Glutamatergic neuron (in vitro differentiated cells): ENCODE measurements around the gene FAU. TPM values are rescaled to one million over a fixed set of nuclear protein-coding genes. Genes with fewer than 3 reads are reported as not detected.

Experiments used
- DNase-seq: peaks from one replicate; pipeline ENCODE4 v3.0.0; 2022
- H3K27ac Mint-ChIP-seq: one replicate; pipeline ENCODE4 v1.8.0; 2020; ENCODE audit warnings: mild to moderate bottlenecking, mixed read lengths, inconsistent platforms; ENCODE audit not compliant: unreplicated experiment
- H3K27me3 Mint-ChIP-seq: one replicate; pipeline ENCODE4 v1.8.0; 2020; ENCODE audit warnings: mild to moderate bottlenecking, moderate library complexity, mixed read lengths, inconsistent platforms; ENCODE audit not compliant: unreplicated experiment
- H3K36me3 Mint-ChIP-seq: one replicate; pipeline ENCODE4 v1.8.0; 2020; ENCODE audit warnings: mild to moderate bottlenecking, mixed read lengths, inconsistent platforms; ENCODE audit not compliant: unreplicated experiment
- H3K4me1 Mint-ChIP-seq: one replicate; pipeline ENCODE4 v1.8.0; 2020; ENCODE audit warnings: mild to moderate bottlenecking, low read depth, mixed read lengths, inconsistent platforms; ENCODE audit not compliant: unreplicated experiment
- H3K4me3 Mint-ChIP-seq: one replicate; pipeline ENCODE4 v1.8.0; 2020; ENCODE audit warnings: mild to moderate bottlenecking, mixed read lengths, inconsistent platforms; ENCODE audit not compliant: unreplicated experiment
- H3K9me3 Mint-ChIP-seq: one replicate; pipeline ENCODE4 v1.8.0; 2020; ENCODE audit warnings: mild to moderate bottlenecking, moderate library complexity, mixed read lengths, inconsistent platforms; ENCODE audit not compliant: unreplicated experiment
- CTCF ChIP-seq: fragments of 200-600 bp; sonication (generic); IDR thresholded peaks from one replicate; pipeline ENCODE4 v1.5.0; 2021; ENCODE audit not compliant: partially characterized antibody, unreplicated experiment
- total RNA-seq: library from RNA; stranded (reverse); fragmentation: NEBNext Ultra II Directional; extraction: Animal tissue kit (Norgen Biotek cat#: 25700); gene quantifications from one replicate; pipeline ENCODE4 v1.2.1, GENCODE V29; 2021; ENCODE audit not compliant: unreplicated experiment

The FAU gene
- total RNA-seq, 1 donor from 2014 or later = 560 TPM

DNA sequence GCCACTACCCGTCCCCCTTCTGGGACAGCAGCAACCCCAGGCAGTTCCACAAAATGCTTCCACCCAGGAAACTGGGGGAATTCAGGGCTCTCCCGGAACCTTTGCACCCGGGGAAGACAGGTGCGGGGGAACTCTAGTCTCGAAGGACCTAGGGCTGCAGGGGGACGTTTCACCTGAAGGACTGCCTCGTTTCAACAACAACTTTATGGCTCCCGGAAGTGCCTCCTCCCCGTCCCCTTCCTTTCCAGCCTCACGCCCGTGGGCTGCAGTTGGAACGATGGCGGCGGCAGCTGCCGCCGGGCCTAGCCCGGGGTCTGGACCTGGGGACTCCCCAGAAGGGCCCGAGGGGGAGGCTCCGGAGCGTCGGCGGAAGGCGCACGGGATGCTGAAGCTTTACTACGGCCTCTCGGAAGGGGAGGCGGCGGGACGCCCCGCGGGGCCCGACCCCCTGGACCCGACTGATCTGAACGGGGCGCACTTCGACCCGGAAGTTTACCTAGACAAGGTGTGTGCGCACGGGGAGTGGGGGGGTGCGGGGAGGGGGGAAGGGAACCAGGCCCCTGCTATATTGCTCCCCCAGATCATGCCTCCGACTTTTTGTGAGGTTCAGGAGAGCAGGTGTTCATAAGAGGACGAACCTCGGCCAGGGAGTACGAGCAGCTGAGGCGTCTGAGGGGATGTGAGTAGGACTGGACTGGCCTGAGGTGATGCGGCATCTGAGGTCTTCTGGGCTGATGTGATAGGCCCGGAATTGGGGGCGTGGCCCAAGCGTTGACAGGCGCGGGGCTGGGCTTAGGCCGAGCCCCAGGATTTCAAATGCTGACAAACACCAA, 25.7 kb downstream of the FAU start, which contains the start of gene VPS51:
VPS51 (plus strand) TSS at position 241 of the 833 bp plus-strand sequence; CDS start at position 278, 37 bp downstream.
- H3K27ac Mint-ChIP-seq = peak within 1 kb of the TSS; percentile 95

DNA sequence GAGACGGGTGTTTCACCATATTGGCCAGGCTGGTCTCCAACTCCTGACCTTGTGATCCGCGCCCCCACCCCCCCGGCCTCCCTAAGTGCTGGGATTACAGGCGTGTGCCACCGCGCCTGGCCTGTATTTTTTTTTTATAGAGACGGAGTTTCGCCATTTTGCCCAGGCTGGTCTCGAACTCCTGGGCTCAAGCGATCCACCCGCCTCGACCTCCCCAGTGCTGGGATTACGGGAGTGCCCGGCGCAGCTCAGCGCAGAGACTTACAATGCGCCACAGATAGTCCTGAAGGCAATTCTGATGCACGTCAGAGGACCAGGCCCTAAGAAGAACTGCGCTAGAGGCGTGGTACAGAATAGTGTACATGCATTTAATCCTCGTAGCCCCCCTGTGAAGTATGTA, 26.5 kb downstream of the FAU start:
- Mint-ChIP-seq H3K27me3 (peaks cover 6% of the 10 kb centered on the region), H3K4me3 (peak overlapping the region; percentile 88), H3K27ac (peak overlapping the region; percentile 91), H3K4me1 (peaks cover 4% of the 10 kb centered on the region), H3K9me3 (peaks cover 11% of the 10 kb centered on the region), H3K36me3 (no peaks in the 10 kb centered on the region)
- no peak for TF ChIP-seq CTCF
- DNase-seq = no peak

More for the DNA sequence above, 25.7 kb downstream of the FAU start, which contains the start of gene VPS51:
- peaks cover 4% of the 10 kb centered on the region for H3K4me1 Mint-ChIP-seq
- peak within 1 kb of the TSS; percentile 92 for H3K4me3 Mint-ChIP-seq
- peak; percentile 90 for DNase-seq
- H3K9me3 Mint-ChIP-seq = peaks cover 11% of the 10 kb centered on the region
- no peak for TF ChIP-seq CTCF
- H3K27me3 Mint-ChIP-seq = peaks cover 6% of the 10 kb centered on the region
- H3K36me3 Mint-ChIP-seq = no peaks in the 10 kb centered on the region

GRCh38 chr11:65090628-65091027, 31.3 kb downstream of the FAU start:
- no peak for DNase-seq
- H3K9me3 Mint-ChIP-seq = peaks cover 5% of the 10 kb centered on the region
- no peak overlapping the region for H3K27ac Mint-ChIP-seq
- no peak overlapping the region for H3K4me3 Mint-ChIP-seq
- no peaks in the 10 kb centered on the region for H3K36me3 Mint-ChIP-seq
- H3K4me1 Mint-ChIP-seq = peaks cover 2% of the 10 kb centered on the region
- no peak for TF ChIP-seq CTCF
- H3K27me3 Mint-ChIP-seq = peaks cover 4% of the 10 kb centered on the region

DNA sequence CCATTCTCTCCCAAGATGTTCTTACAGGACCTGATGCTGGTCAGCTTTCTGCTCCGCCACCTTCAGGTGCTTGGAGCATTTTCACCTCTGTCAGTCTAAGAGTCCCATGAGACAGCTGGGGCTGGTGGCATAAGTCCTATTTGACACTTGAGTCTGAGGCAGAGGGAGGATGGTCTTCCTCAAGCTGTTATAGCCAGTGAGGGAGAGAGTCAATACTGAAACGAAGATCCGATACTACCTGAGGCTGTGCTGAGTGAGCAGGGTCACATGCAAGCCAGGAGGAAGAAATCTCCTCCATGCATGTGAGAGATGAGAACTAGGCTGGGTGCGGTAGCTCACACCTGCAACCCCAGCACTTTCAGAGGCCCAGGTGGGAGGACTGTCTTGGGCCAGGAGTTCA, 32.3 kb downstream of the FAU start:
- H3K4me3 Mint-ChIP-seq = no peak overlapping the region
- H3K36me3 Mint-ChIP-seq = no peaks in the 10 kb centered on the region
- peaks cover 2% of the 10 kb centered on the region for H3K9me3 Mint-ChIP-seq
- H3K27ac Mint-ChIP-seq = no peak overlapping the region
- peaks cover 7% of the 10 kb centered on the region for H3K4me1 Mint-ChIP-seq
- no peak for DNase-seq
- no peak for TF ChIP-seq CTCF
- H3K27me3 Mint-ChIP-seq = peaks cover 3% of the 10 kb centered on the region

DNA sequence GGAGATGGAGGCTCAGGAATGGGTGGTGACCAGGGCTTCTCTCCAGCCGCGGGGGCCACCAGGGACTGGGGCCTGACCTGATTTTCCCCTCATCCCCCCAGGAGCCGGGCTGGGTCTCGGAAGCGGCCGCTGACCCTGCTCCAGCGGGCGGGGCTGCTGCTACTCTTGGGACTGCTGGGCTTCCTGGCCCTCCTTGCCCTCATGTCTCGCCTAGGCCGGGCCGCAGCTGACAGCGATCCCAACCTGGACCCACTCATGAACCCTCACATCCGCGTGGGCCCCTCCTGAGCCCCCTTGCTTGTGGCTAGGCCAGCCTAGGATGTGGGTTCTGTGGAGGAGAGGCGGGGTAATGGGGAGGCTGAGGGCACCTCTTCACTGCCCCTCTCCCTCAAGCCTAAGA, 34.1 kb downstream of the FAU start:
- no peak for DNase-seq
- H3K9me3 Mint-ChIP-seq = peaks cover 6% of the 10 kb centered on the region
- no peak for TF ChIP-seq CTCF
- H3K27me3 Mint-ChIP-seq = peaks cover 6% of the 10 kb centered on the region
- H3K4me3 Mint-ChIP-seq = no peak overlapping the region
- peaks cover 7% of the 10 kb centered on the region for H3K4me1 Mint-ChIP-seq
- H3K36me3 Mint-ChIP-seq = no peaks in the 10 kb centered on the region
- no peak overlapping the region for H3K27ac Mint-ChIP-seq
